HG03521 (cell line): Measurements from ENCODE around the gene KPNA3.

Experiments used
- ATAC-seq: cut with Tn5 transposase; IDR thresholded peaks from one replicate; pipeline ENCODE4 v1.9.1; 2021; ENCODE audit warnings: mild to moderate bottlenecking, moderate library complexity; ENCODE audit not compliant: unreplicated experiment

The KPNA3 gene

DNA sequence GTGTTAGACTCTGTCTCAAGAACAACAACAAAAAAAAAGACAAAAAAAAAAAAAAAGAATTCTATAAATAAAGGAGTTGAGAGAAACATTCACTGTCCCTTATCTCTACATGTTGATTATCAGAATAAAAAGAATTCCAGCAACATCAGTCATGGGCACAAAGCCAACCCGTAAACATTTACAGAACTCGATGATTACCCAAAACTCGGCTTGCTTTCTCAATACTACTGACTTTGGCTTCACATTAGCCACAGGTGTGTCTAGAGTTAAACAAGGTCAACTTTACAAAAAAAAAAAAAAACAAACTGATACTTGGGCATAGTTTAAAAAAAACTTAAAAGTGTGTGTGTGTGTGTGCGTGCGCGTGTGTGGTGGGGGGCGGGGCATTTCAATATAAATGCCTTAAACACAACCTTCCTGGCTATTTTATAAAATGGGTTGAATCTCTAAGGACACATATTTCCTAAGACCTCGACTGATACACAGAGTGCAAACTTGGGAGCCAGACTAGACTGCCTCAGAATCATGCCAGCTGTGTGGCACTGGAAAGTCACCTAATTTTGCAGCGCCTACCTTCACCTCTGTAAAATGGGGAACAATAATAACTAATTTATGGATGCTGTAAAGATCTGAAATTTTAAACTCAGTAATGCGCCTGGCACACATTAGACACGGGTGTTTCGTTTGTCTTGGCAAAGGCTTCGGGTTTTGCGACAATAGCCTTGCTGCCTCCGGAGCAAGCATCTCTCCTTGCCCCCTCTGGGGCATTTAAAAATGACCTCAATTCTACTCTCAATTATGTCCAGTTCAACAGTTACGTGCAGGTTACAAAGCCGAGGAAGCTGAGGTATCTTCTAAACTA, 102.1 kb downstream of the KPNA3 start:
- peak; percentile 15 for ATAC-seq

DNA sequence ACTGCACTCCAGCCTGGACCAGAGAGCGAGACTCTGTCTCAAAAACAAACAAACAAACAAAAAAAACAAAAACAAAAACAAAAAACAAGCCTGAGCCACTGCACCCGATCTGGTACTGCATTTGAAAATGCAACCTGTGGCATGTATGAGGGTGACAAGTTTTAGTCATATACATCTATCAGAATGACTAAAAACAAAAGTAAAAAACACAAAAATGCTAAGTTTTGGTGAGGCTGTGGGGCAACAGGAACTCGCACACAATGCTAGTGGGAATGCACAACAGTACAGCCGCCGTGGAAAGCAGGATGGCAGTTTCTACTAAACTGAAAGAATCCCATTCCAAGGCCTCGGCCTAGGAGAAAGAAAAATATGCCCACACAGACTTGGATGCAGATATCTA, 109.0 kb downstream of the KPNA3 start:
- ATAC-seq = no peak

DNA sequence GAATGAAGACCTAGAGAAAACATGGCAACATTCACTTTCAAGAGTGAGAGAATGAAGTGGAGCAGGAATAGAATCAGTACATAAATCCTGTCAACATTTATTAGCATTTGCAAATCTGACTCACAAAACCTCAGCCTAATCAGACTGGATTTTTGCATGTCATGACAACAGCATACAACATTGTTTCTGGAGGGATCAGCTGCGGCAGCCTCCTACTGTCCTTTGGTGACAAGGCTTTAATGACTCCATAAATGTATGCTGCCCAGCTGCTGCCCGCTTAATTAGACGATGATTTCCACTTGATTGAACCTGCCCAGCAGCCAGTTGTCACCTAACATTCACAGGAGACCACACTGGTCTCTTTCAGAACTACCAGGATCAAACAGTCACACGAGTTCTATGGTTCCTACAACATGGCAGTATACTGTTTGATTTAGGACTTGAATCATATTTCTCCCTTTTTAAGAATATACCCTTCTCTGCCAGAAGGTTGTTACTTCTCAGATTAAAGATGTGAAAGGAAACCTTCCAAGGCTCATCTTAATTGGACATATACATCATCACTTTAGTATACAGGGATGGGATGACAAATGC, 110.5 kb downstream of the KPNA3 start:
- ATAC-seq = no peak

DNA sequence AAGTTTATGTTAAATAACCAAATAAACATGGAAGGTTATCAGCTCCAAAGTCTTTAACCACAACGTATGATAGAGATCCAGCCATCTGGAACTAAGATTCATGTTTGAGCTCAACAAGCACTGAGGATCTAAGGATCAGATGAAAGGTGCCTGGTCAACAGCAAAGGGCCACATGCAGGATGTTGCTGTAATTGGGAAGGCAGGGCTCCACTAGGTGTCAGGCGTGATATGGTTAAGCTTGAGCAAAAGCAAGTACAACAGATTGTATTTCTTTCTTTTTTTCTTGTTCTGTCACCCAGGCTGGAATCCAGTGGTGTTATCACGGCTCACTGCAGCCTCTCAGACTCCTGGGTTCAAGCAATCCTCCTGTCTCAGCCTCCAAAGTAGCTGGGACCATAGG, 113.2 kb downstream of the KPNA3 start:
- ATAC-seq = no peak

DNA sequence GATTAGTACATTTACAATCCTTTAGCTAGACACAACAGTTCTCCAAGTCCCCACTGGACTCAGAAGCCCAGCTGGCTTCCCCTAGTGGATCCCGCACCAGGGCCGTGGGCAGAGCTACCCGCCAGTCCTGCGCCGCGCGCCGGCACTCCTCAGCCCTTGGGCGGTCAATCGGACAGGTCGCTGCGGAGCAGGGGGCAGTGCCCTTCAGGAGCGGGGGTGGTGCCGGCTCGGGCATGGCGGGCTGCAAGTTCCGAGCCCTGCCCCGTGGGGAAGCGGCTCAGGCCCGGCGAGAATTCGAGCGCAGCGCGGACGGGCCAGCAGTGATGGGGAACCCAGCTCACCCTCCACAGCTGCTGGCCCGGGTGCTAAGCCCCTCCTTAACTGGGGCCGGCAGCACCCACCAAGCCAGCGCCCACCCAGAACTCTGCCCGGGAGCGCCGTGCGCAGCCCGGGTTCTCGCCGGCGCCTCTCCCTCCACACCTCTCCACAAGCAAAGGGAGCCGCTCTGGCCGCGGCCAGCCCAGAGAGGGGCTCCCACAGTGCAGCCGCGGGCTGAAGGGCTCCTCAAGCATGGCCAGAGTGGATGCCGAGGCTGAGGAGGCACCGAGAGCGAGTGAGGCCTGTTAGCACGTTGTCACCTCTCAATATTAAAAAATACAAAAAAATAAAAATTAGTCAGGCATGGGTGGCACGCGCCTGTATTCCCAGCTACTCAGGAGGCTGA, 114.1 kb downstream of the KPNA3 start:
- ATAC-seq = no peak

DNA sequence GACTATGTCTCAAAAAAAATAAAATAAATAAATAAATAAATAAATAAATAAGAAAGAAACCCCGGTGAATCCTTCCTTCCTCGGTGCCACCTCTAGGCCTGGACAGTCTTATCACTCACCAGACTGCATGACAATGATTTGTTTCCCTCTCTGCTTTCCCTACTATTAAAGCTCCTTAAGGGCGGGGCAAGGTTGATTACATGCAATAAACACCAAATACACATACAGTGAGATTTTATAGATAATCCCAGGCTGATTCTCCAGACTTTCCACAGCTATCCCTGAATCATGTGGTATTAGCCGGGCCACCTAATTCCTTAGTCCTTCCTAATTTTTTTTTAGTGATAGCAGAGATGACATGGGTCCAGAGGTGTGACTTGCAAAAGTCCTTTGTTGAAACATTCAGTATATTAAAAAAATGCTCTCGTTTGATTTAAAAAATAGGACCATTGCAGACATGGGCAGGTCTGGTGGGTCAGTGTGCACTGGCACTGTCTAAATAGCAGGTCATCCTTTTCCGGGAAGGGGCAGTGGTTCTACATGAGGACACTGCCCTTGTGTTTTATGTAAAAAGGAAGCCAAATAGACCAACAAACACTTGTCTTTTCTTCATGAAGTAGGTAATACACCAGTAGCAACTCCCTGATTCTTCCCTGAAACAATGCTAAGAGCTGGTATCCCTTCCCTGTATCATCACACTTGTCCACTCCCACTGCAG, 115.7 kb downstream of the KPNA3 start:
- ATAC-seq = no peak

DNA sequence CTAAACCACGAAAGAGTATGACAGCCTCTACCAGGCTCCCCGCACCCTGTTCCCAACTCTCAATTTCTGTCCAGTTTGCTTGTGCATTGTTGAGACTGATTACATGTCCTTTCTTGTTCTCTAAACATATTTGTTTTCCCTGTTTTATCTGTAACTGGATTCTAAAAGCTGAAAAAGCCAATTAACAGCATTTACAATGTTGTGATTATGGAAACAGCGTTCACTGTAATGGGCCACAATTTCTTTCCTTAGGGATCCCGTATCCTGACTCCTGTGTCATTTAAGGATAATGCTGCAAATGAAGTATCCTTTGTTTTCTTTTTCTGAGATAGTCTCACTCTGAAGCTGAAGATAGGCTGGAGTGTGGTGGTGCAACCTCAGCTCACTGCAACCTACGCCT, 121.7 kb downstream of the KPNA3 start:
- no peak for ATAC-seq

DNA sequence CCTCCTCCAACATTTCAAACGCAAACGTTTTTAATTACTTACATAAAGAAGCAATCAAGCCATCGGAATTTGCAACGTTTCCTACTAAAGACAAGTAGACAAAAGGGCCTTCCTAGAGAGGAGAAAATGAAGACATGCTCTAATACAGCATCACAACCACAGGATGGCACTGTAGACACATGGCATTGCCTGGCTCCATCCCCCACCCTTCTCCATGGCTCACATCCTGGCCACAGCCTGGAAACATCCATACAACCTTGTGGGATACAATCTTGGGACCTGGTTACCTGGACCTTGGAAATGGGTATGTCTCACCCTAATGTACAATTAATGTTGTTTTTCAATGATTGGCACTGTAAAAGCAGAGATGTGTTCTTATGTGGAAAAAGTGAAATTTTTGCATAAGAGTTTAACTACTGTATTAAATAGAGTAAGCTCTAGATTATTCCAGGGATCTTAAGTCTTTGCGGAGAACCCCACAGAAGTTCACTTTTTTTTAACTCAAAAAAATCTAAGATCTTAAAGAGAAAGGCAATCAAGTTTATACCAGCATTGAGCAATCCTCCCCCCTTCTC, 122.7 kb downstream of the KPNA3 start:
- peak; percentile 48 for ATAC-seq

DNA sequence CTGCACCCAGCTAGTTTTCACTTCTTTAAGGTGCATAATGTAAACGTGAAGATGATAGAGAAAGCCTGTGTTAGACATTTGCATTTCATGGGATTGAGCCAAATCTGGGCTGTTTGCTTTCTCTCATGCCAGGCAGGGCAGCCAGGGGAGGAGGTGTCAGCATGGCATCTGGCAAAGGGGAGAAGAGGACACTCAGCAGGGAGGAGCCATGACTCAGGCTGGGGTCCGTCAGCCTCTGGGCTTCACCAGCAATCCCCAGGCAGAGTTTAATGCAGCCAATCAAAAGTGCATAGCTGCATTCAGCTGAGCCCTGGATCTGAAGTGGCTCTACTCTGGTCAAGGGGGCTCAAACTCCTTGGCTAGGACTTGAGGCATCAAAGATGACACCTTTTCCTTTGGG, 124.7 kb downstream of the KPNA3 start:
- no peak for ATAC-seq

DNA sequence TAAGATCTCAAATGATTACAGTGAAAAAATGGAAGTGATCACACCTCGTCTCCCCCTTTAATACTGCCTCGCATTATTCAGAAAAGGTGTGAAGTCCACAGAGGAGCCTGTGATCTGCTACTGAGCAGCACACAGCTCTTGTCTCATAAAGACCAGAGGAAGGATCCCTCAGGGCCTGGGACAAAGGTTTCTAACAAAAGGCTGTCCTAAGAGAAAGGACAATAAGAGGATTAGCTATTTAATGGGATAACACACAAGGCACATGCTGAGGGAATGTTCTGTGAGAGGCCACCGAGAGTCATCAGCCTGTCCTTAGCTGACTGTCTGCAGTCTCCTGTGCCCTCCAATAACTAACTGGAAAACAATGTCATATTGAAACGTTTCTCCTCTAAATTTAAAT, 127.9 kb downstream of the KPNA3 start:
- ATAC-seq = no peak

DNA sequence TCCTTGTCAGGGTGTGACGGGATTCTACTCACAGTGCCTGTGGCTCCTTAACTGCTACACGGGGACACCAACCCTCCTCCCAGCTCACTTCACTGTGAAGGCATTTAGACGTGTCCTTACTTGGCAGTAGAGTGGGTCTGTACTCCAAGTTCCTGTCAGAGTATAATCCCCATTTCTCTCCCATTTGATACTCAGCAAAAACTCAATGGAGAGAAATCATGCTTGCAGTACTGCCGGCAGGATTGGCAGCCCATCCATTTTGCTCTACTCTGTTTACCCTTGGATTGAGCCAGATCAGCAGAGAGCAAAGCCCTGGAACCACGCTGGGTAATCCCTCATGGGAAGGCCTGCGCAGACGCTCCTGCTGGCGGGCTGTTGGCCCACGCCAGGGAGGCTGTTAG, 135.2 kb downstream of the KPNA3 start:
- ATAC-seq = no peak

DNA sequence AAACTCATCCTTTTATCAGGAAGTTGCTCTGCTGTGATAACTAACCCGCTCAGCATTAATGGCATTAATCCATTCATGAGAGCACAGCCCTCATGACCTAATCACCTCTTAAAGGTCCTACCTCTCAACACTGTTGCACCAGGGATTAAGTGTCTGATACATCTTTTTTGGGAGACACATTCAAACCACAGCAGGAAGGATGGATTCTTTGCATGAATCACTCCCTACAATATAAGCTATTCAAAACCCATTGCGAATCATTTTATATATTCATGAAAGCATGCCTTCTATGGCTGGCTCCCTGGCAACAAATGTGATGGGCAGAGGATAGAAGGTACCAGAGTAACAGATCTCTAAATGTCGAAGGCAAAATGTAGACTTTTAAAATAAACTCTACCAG, 136.6 kb downstream of the KPNA3 start:
- ATAC-seq = no peak

DNA sequence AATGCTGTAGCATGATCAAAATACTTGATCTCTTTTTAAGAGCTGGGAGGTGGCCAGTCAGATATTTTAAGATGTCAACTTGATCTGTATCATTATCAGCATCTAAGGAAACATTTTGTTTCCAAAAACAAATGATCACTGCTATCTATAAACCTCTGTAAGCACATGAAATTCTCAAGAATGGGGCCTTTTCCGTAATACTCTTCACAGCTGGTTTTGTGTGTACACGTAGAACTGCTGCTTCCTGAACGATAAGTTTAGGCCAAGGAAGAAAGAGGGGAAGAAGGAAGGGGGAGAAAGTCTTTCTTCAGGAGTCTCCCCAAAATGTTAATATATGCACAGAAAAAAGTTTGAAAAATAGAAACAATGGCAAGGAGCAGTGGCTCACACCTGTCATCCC, 138.5 kb downstream of the KPNA3 start:
- no peak for ATAC-seq

DNA sequence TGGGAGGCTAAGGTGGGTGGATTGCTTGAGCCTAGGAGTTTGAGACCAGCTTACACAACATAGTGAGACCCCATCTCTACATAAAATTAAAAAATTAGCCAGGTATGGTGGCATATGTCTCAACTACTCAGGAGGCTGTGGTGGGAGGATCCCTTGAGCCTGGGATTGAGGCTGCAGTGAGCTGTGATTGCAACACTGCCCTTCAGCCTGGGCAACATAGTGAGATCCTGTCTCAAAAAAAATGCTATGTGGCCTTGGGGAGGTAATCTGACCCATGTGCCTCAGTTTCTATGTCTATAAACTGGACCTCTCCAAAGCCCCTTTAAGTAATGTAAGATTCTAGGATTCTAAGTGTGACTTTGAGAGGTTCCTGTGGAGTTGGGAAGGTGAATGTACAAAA, 139.0 kb downstream of the KPNA3 start:
- ATAC-seq = no peak

DNA sequence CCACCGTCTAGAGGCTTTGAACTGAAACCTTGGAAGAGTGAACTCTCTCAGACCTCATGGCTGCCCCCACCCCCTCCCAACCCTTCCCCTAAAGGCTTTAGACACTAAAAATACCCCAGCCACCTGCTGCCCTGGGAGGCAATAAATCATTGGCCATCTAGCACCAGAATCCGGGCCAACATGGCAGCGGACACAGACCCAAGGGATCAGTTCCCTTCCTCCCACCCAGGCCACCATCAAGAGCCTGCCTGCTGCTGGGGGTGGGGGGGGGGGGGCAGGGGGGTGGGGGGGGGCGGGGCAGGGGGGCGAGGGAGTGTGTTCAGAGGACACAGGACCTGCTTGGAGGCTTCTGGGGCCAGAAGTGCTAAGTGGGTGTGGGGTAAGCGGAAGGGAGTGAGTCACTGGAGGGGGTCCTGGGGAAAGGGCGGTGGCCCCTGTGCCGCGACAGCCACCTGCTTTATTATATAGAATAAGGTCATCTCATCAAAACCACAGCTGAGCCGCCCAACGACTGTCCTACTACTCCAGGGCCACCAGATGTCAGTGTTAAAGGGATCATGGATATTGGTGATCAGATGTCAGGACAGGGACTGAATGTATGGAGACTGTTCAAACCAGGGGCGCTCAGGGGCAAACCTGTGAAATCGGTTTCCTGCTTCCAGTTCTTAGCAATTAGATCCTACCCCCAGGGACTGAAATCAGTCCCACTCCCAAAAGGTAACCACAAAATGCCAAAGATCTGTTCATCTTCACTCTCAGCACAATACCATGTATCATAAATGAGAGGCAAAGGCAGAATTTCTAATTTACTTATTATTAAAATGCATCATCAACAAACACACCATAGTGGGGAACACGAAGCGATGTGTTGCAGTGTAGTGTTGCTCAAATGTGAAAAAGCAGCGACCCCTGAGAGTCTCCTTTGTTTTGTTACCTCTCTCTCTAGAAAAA, 139.9 kb downstream of the KPNA3 start:
- no peak for ATAC-seq

DNA sequence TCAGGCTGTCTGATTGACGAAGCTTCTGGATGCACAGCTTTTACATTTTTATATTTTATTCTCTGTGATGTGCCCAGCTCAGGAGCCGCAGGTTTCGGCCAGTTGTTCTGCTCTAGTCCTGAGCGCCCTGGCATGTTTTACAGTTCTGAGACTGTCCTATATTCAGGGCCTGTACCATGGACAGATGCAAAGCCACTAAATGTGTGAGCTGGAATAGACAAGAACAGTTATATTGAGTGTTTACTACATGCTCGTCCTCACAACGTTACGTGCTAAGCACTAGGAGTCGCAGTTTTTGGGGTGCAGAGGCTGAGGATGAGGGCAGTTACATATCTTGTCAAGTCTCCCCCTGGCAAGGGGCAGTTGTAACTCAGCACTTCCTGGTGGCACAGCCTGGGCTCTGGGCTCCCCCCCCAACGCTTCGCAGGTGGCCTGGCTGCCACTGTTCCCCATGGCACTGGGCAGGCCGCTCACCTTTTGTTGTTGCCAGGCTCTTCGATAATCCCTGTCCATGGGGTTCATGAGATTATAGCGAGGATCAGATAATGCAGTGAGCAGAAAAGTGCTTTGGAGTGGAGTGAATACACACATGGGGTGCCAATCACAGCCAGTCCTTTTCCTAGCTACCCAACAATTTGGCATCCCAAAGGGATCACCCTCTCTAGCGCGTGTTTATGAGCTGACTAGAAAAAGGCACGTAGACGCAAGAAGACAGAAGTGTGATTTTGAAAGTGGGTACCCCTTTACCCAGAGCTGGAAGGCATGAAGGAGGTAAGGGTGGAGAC, 140.7 kb downstream of the KPNA3 start:
- no peak for ATAC-seq

DNA sequence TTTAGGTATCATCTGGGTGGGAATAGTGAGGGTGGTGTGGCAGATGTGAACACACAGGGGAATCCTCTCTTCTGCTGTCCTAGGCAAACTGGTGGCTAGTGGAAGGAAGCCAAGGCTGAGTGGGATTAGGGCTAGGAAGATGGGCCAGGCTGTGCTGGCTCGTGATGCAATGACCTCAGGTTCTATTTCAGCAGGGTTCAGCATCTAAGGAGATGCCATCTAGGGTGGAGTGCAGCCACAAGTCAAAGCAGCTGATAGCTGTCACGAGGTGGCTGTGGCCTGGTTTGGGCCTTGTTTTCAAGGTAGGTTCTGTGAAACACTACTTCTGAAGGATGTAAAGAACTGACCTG, 142.5 kb downstream of the KPNA3 start:
- ATAC-seq = no peak
